Coronary artery (tissue), 2 donors: ENCODE data around the gene HNRNPF.

Experiments used
- DNase-seq: peaks from one replicate; pipeline ENCODE4 v3.0.0-alpha.2; 2017; ENCODE audit warnings: low spot score
- H3K27ac ChIP-seq, 2 donors: fragments of 200-600 bp; sonication (generic); one replicate each; pipeline ENCODE4 v1.5.1; 2016 to 2019
- H3K4me3 ChIP-seq: fragments of 200-600 bp; sonication (generic); 2 replicates; pipeline ENCODE4 v1.5.1; 2016; ENCODE audit warnings: mild to moderate bottlenecking, moderate library complexity
- CTCF ChIP-seq: fragments of 200-600 bp; sonication (generic); IDR thresholded peaks from one replicate; pipeline ENCODE4 v1.5.1; 2019; ENCODE audit warnings: antibody characterized with exemption

Gene HNRNPF

GRCh38 chr10:43362191-43362839 is 46.7 kb downstream of the HNRNPF start:
- H3K27ac ChIP-seq = peak overlapping the region in 1 of 2 donors; percentile 46
- DNase-seq = peak; percentile 82
- H3K4me3 ChIP-seq = peak overlapping the region; percentile 68
- no peak for TF ChIP-seq CTCF

GRCh38 chr10:43361547-43362190 is 47.3 kb downstream of the HNRNPF start:
- peak overlapping the region; percentile 68 for H3K4me3 ChIP-seq
- DNase-seq = no peak
- H3K27ac ChIP-seq = peak overlapping the region in 1 of 2 donors; percentile 46
- TF ChIP-seq CTCF = no peak

- TF ChIP-seq CTCF = no peak
- Histone ChIP-seq H3K4me3 (no peak overlapping the region), H3K27ac (no peak overlapping the region)
- DNase-seq = no peak
Observed at GRCh38 chr10:43360086-43360485, 48.9 kb downstream of the HNRNPF start.

DNA sequence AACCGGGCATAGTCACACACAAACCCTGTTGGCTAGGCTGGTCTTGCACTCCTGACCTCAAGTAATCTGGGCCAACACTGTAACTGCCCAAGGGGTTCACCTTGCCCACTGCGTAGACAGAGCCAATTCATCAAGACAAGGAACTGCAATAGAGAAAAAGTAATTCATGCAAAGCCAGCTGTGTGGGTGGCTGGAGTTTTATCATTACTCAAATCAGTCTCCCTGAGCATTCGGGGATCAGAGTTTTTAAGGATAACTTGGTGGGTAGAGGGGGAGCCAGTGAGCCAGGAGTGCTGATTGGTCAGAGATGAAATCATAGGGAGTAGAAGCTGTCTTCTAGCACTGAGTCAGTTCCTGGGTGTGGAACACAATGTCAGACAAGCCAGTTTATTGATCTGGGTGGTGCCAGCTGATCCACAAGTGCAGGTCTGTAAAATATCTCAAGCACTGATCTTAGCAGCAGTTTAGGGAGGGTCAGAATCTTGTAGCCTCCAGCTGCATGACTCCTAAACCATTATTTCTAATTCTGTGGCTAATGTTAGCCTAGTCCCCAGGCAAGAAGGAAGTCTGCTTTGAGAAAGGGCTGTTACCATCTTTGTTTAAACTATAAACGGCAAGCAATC is 53.1 kb downstream of the HNRNPF start:
- Histone ChIP-seq H3K4me3 (no peak overlapping the region), H3K27ac (no peak overlapping the region)
- TF ChIP-seq CTCF = no peak
- no peak for DNase-seq

- Histone ChIP-seq H3K4me3 (no peak overlapping the region), H3K27ac (no peak overlapping the region)
- no peak for DNase-seq
- no peak for TF ChIP-seq CTCF
Observed at GRCh38 chr10:43354879-43355380, 54.1 kb downstream of the HNRNPF start.

DNA sequence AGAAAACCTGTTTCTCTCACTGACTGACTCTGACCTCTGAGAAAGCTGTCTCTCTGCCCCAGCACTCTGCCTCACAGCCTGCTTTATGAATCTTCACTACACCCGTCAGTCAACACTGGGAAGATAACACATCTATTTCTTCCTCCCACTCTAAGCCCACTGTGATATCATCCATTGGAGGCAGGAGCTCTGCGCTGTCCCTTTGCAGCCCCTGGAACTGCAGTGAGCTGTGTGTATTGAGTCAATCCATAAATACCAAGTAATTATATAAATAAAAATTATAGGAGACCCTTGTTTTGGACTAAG is 54.7 kb downstream of the HNRNPF start:
- Histone ChIP-seq H3K4me3 (no peak overlapping the region), H3K27ac (no peak overlapping the region)
- TF ChIP-seq CTCF = no peak
- no peak for DNase-seq
